IPS DF 4.7 (cell line): ENCODE measurements around the gene RARA.

Source experiments
- DNase-seq: peaks from one replicate; pipeline ENCODE4 v3.0.0-alpha.2; 2013; ENCODE audit warnings: low spot score; ENCODE audit errors: extremely low read depth

Gene RARA

DNA sequence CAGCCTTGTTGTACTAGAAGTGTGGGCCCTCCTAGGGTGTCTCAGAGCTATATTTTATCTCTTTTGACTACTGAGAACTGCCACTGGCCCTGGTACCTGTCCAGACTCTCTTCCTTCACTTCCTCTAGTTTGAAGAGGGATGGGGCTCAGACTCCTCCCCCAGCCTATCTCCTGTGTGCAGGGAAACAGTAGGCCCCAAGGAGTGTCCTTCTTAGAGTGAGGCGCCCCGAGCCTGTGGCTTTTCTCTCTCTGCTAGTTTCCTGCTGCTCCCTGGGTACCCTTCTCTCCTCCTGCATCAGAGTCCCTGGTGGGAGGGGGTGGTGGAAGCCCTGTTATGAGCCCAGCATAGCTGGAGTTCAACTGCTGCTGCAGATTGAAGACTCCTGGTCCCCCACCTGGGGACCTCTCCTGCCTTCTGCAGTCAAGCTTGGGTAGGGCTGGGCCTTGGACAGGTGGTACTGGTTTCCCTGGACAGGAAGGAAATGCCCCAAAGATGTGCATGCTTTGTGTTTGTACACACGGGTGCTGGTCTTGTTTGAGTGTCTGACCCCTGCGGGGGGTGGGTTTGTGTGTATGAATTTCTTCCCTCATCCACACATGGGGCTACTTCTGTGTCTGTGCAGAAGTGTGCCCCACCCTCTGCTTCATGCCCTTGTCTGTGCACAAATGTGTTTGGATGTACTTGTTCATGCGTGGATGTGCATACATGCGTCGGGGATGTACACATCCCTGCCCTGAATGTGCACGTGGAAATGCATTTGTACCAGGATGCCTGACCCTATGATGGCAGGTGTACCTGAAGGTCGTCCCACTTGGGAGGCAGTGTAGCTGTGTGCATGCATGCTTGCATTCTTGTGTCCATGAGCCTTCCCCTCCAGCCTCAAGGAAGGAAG lies 6.9 kb downstream of the RARA start:
- DNase-seq: no peak

DNA sequence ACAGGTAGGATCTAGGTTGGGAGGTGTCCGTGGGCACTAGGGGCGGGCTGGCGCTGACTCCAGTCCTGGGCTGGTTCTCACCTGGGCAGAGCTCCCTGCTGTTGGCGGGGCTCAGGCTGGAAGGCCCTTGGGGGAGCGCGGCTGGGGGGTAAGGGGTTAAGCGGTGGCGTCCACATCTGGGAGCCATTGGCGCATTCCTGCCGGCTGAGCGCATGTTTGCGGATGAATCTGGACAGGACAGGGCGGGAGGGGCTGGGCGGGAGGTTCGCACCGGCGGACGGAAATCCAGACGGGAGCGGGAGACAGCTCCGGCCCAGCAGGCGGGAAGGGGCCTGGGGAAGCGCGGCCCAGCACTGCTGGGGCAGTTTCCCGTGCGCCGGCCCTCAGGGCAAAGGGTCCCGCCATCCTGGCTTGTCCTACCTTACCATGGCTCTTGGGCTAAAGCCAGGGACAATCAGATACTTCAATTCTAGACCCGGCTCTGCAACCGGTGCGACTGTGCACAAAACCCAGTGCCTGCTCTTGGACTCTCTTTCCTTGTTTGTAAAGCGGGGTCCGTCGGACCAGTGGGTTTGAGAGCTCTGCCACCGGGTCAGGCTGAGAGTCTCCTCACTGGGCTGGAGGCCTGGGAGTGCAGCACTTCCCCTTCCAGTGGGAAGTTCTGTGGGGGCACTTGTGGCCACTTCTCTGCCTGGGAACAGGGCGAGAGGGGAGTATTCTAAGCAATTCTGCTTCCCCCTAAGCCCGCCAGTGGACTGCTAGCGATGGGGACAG lies 7.8 kb downstream of the RARA start:
- DNase-seq: no peak

DNA sequence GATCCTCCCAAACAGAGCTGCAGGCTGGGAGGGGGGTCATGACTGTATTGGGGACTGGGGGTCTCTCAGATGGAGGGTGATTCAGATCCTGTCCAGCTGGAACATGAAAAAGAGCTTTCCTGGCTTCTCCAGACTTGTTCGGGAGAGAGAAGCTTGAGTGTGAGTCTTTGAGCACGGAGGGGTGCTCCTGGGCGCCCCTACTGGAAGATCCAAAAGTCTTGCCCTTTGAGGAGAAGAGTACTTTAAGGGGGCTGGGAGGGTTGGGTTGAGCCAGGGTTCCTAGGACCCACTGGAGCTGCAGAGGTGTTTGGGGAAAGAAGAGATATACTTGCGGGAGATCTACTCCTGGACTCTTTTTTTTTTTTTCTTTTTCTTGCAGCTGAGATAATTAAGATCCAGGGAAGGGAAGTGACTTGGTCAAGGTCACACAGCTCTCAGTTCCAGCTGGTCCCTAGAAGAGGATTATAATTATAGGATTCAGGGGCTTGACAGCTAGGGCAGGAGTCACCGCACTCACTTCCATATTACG lies 8.4 kb downstream of the RARA start:
- no peak for DNase-seq

DNA sequence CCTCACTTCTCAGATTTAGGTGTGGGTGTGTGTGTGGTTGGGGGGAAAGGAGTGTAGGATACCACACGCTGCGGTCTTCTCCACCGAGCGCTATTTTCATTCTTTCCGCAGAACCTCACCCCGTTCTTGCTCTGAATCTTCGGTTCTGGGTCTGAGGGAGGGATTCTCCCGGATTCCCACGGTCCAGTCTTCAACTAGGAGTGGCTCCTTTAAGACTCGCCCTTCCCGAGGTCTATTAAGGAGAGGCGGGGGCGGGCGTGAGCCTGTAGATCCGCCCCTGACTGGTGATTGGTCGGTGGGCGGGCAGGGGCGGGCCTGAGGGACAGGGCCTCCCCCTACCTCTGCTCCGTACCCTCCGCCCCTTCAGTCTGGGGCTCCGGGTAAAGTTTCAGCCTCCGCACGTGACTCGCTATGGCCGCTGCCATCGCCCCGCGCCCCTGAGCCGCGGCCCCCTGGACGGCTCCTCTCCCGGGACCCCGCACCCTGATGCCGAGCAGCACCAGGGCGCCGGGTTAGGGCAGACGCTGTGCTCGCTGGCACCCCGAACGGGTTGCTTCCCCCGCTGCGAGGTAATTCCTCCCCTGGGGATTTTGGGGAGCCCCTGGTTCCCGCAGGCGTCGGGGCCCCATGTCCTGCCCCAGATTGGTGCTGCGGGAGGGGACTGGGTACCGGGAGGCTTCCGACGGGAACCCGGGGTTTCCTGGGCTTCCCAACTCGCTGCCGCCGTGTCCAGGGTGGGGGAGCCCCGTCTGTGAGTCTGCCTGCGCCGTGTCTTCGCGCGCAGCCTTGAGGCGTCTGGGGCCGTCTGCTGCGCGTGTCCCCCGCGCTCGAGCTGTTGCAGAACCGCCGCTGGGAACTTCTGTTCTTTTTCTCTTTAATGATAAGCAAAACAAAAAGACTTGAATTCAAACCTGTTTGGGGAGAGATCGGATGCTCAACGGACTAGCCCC lies 9.2 kb downstream of the RARA start:
- DNase-seq: no peak

DNA sequence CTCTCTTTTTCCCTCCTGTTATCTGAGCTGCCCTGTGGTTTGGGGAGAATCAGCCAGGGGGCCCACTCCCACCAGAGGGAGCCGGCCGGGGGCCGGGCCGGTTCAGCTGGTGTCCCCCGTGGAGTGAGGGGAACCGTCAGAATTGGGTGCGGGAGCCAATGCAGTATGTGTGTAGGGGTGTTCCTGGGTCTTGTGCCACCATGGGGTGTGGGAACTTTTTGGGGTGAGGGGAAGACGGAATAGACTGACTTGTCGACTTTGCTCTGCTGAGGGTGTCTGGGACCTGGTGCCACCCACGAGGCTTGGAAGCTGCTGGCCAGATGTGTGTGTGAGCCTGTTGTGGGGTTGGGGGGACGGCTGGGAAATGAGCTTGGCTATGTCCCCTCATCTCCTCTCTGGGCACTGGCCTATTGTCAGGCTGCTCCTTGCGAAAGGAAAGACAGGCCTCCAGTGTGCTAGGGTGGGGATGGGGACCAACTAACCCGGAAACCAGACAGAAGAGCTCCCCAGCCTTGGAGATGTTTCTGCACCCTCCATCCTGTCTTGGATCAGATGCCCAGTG lies 9.9 kb downstream of the RARA start:
- DNase-seq: no peak

DNA sequence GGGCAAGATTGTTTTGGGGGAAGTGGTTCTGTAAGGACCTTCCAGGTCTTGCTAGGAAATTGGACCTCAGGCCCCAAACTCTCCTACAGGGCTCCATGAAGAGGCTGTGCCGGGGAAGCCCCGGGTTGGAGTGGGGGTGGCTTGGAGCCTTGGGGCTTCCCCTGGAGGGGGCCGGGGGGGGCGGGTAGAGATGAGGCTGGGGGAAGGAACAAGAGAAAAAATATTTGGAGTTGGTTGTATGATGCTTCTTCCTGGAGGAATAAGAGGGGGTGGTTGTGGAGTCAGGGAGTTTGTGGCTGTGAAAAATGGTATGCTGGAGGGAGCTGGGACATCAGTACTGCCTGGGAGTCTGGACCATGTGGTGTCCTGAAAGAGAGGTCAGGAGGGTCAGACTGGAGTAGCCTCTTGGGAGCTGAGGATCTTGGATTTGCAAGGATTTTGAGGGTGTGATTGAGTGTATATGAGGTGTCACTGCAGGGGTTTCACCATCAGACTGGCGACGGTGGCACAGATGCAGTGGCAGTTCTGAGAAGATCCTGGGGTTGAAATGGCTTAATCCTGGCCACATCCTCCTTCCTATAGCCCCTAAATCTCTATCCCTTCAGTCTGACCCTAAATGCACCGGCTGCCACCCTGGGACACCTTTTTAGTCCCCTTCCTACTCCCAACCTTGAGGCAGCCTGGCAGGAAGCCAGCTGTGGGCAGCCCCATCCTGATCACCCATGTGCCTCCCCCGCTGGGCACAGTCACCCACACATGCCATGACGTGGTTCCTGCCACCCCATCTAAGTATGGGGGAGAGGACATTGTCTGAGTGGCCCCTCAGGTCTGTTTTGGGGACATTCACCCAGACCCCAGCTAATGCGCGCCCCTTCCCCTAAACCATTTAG lies 10.9 kb downstream of the RARA start:
- DNase-seq: no peak

DNA sequence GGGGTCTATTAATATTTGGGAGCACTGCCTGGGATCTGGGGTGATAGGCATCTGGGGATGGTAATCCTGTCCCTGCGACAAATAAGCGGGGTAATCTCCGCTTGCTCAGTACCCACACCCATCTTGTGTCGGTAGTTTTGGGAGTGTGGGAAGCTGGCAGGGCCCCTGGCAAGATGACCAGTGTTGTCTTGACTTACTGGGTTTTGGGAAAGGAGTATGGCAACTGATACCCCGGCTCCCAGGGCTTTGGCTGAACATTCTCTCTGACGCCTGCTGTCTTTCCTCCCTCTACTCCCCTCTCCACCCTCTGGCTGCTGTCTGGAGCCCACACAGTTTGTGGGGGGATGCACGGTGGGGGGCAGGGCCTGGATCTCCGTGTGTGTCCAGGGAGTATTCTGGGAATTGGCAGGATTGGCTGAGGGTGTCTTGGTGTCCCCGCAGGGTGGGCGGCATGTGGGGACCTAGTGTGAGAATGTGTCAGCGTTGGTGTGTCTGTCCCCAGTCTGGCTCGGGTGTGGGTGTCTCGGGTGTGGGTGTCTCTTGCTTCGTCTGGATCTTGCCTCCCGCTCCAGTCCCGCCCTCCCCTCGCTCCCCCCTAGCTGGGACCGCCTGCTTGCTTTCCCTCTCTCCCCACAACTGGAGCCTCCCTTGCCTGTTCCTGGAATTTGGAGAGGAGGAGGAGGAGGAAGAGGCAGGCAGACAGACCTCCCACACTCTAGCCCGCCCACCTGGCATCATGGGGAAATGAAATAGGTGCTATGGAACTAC lies 12.0 kb downstream of the RARA start:
- no peak for DNase-seq

DNA sequence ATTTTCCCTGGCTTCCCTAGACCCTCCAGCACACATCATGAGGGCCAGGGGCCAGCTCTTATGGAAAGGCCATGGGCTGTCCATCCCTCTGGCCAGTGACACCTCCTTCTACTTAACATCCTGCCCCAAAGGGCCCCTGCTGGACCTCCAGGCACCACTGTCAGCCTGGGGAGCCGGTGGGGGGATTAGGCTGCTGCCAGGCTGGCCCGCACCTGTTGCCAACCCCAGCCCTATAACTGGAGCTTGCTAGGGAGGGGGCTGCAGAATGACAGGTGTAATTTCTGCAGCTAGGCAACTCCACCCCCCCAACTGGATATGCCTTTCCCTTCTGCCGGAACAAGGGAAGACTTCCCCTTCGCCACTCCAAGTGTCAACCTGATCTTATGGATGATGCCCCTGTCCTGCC lies 12.5 kb downstream of the RARA start:
- DNase-seq: no peak

DNA sequence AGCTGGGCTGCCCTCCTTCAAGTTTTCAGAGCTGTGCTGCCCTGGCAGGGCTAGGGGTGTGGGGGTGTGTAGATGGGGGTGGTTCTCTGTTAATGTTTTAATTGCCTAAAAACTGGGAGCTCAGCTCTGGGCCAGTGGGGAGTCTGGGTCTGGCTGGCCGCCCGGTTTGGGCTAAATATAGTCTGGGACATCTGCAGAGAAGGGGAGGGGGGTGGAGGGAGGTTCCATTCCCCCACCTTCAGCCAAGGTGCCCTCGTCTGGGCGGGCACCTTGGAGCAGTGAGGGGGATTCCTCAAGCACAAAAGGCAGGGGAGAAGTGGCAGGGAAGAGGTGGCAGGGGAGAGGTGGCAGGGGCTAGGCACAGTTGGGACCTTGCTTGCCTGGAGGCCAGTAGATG lies 13.0 kb downstream of the RARA start:
- DNase-seq: no peak

DNA sequence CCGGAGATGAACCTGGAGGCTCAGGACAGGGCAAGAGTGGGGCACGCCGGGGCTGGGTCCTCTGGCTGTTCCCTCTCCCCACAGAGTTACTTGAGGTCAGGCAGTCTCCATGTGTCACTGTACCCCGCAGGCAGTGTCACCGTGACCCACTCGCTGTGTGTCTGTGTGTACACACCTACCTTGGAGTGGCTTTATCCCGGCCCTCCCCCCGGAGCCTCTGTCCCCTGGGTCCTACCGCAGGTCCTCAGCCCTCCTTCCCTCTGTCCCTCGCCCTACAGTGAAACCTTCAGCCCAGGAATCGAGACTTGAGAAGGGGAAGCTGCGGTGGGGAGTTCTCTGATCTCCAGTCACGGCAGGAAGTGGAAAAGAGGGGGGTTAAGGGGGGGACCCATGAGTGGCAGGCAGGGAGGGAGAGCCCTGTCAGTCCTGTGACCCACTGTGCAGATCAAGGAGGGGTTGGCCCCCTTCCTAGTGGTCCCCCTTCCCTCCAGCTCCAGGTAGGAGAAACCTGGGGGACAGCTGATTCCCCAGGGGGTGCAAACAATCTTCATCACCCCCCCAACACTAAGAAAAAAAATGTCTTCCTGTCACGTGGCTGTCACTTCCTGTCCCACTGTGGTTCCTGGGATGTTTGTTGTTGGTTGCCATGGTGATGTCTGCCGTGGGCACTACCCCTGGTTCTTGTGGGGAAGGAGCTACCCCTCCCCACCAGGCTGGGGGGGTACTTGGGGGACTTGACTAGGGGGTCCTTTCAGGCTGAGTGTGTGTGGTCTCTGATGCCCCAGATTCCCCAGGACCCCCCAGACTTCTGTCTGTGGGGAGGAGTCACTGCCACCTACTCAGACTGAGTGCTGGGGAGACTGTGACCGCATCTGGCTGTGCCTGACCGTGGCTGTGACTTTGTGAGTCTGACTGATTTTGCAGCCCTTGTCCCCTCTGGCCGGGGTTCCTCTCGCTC lies 13.7 kb downstream of the RARA start:
- no peak for DNase-seq

DNA sequence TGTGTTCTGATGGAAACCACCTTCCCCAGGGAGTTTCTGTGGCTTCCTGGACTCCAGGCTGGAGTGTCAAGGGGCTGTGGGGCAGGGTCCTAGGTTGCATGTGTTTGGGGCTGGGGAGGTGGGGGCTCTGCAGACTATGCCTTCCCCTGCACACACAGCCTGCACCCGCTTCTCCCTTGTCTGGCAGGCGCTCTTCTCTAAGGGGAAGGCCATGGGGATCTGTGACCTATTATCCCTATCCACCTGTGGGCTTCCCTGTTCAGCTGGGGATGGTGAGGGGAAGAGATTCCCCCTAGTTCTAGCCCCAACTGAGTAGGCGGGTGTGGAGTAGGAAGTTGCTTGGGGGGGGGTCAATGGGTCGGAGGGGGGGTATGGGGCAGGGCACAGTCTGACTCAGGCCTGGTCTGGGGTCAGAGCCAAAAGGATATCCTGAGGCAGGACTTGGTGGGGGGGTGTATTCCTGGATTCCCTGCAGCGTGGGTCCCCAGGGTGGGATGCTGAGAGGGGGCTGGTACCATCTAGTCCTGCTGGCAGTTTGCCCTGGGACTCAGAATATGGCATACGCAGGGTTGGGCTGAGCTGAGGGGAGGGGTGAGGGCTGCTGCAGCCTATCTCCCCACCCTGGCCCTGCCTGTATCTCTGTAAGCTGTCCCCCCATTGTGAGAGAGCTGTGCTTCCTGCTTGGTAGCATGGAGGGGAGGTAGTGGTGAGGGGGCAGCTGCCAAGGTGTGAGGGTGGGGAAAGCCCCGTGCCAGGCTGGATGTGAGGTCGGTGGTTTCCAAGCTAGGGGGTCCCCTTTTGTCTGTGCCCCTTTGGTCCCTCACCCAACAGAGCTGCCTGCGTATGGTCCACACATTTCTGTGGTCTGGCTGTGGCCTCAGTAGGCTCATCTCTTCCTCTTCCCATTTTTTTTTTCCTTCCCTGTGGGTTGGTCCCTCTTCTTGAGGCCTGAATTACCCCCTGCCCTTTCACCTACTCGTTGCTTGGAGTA lies 14.7 kb downstream of the RARA start:
- DNase-seq: no peak

DNA sequence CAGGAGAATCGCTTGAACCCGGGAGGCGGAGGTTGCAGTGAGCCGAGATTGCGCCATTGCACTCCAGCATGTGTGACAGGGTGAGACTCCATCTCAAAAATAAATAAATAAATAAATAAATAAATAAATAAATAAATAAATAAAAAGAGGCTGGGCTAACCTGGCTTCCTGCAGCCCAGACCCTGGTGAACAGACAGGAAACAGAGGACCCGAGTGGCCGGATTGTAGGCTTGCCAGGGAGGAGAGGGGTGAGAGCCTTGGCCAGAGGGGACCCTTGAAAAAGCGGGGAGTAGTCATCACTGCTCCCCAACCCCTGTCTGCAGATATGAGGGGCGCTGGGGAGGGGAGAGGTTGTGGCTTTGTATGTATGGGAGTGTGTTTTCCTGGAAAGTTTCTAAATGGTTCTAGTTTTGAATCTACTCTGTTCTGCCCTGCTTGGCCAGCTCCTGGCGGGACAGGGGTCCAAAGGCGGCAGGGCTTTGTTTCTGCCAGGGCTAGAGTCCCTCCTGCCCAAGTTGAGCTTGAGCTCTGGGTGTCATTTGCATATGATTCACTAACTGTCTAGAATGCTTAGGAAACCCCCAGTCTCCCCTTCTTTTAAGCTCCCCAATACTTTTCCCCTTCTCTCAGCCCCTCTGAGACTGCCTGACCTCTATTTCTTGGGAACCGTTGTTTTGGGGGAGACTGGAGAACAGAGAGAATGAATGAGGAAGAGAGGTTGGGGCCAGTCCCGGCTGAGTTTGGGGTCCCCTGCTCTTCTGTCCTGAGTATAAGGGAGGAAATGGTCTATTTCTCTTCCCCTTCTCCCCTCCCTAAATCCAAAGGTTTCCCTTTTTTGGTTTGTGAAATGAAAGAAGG lies 16.4 kb downstream of the RARA start:
- DNase-seq: no peak

DNA sequence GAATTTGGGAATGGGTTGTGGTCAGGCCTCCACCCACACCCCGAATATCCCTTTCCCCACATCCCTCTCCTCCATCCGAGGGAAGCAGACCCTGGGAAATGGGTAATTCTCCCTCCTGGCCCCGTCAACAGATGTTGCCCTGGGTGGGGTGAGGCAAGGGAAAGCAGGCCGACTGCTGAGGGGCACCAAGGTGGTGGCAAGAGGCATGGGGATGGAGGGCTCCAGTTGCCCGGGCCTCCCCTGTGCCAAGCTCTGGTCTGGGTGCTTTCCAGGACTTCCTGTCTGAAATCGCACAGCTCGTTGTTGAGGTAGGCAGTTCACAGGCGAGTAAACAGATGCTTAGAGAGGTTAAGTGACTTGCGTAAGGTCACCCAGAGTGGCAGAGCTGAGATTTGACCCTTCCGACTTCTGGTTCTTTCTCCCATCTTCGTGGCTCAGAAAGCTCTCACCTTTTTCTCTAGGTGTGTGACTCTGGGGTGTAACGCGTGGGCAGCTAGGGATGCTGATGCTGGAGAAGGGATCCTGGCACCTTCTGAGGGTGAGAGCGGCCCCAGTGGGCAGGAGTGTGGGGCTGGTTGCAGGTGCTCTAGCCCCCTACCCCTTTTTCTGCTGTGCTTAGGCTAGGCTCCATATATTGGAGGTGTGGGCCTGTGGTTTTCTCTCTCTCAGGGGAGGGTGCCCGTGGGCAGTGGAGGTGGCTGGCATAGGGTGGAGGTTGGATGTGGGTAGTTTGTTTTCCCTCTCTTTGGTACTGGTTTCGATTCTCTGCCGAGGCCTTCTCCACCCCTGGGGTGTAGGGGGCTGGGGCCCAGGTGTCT lies 17.2 kb downstream of the RARA start:
- no peak for DNase-seq

DNA sequence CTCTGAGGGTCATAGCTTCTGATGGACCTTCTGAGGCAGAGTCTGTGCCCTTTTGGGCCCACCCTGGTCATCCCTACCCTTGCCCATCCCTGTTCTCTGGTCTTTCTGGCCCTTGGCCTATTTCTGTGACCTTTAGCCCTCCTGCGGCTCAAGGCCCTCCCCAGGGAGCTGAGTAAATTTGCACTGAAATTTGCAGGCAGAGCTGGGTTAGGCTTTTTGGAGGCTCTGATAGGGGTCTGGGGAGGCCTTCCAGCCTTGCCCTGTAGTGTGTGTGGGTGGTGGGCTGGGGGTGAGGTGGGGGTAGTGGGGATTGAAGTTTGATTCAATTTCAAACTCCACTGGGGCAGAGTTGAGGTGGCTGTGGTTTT lies 17.8 kb downstream of the RARA start:
- no peak for DNase-seq

DNA sequence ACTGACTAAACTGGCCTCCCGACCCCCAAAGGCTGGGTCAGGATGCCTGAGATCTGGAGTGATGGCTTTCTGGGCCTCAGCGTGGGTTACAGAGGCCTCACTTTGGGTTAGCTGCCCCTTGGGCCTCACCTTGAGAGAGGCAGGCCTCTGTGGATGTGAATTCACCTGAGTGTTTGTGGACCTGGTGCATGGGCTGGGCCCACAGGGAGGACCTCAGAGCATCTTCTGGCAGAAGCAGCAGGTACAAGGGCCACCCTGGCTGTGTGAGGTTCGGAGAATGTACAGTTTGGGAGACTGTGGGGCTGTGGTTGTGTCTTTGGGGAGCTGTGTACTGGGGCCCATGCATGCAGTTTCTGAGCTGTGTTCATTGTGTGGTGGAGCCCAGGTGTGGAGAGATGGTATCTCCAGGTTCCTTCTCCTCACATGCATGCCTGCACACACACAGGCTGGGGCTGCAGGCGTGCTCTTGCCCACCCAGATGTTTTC lies 18.3 kb downstream of the RARA start:
- no peak for DNase-seq
